Endometrium (tissue), 2 donors: Measurements from ENCODE around the gene HSFX3.
"Not testable (repeated sequence)": the region's sequence is repeated elsewhere in the genome, so short reads cannot be mapped to it uniquely, and the experiment has no call there.

ENCODE experiments used
- FAIRE-seq: peaks from 2 replicates; lab custom pipeline; 2012; peaks lifted over from hg19 to GRCh38; lab: Jason Lieb, UNC
- donor health status: control.
- donor health status: control.

HSFX3 gene

GRCh38 chrX:149545545-149546543 lies 3.9 kb downstream of the HSFX3 start:
- FAIRE-seq = not testable (repeated sequence)

GRCh38 chrX:149541521-149542047 lies 8.1 kb downstream of the HSFX3 start:
- FAIRE-seq = no peak

GRCh38 chrX:149540621-149541520 lies 8.9 kb downstream of the HSFX3 start, which contains the start of gene EOLA1:
EOLA1 (plus strand) TSS chrX:149541012; CDS start chrX:149545631, 4,619 bp downstream.
- no peak for FAIRE-seq

GRCh38 chrX:149540131-149540620 lies 9.5 kb downstream of the HSFX3 start:
- FAIRE-seq = no peak

- FAIRE-seq = no peak
Observed at GRCh38 chrX:149539283-149540130, 10.2 kb downstream of the HSFX3 start.

- FAIRE-seq = not testable (repeated sequence)
Observed at GRCh38 chrX:149537474-149537873, 12.2 kb downstream of the HSFX3 start.

- not testable (repeated sequence) for FAIRE-seq
Observed at GRCh38 chrX:149534926-149535602, 14.7 kb downstream of the HSFX3 start.

GRCh38 chrX:149533999-149534398 lies 15.7 kb downstream of the HSFX3 start:
- FAIRE-seq = not testable (repeated sequence)

GRCh38 chrX:149532868-149533267 lies 16.9 kb downstream of the HSFX3 start:
- FAIRE-seq = not testable (repeated sequence)

- no peak for FAIRE-seq
Observed at GRCh38 chrX:149531599-149531998, 18.1 kb downstream of the HSFX3 start.

GRCh38 chrX:149528381-149528780 lies 21.3 kb downstream of the HSFX3 start:
- no peak for FAIRE-seq

GRCh38 chrX:149527705-149528104 lies 22.0 kb downstream of the HSFX3 start:
- FAIRE-seq = no peak

GRCh38 chrX:149526318-149527033 lies 23.2 kb downstream of the HSFX3 start:
- not testable (repeated sequence) for FAIRE-seq

GRCh38 chrX:149525903-149526302 lies 23.8 kb downstream of the HSFX3 start:
- not testable (repeated sequence) for FAIRE-seq

- not testable (repeated sequence) for FAIRE-seq
Observed at GRCh38 chrX:149525389-149525788, 24.3 kb downstream of the HSFX3 start.

GRCh38 chrX:149522916-149523315 lies 26.8 kb downstream of the HSFX3 start:
- no peak for FAIRE-seq

- no peak for FAIRE-seq
Observed at GRCh38 chrX:149521438-149521837, 28.3 kb downstream of the HSFX3 start.

- FAIRE-seq = not testable (repeated sequence)
Observed at GRCh38 chrX:149520636-149521277, 29.0 kb downstream of the HSFX3 start.

GRCh38 chrX:149518236-149518635 lies 31.5 kb downstream of the HSFX3 start:
- FAIRE-seq = no peak
